K562 (cell line): ENCODE data around the gene PPP6R3. TPM values are rescaled to one million over a fixed set of nuclear protein-coding genes. Genes with fewer than 3 reads are reported as not detected.

ENCODE experiments used
- ZNF175 ChIP-seq: fragments of 200-800 bp; sonication (Bioruptor generic); IDR thresholded peaks from 2 replicates; pipeline ENCODE4 v1.6.1; 2016; ENCODE audit warnings: low read depth, mild to moderate bottlenecking, missing genetic modification characterization, missing compliant biosample characterization
- ZNF384 ChIP-seq: IDR thresholded peaks from 2 replicates; pipeline ENCODE4 v1.6.1; 2012; ENCODE audit warnings: low read depth, low read length, improper control_type of control experiment
- polyA plus RNA-seq, 8 experiments: library from polyadenylated mRNA; depleted of rRNA in 4 of 8; stranded (reverse) in 5 of 8; unstranded in 3 of 8; fragments of >200 nt; fragmentation: Nextera tagmentation in 2 of 8; fragmentation: Illumina TruSeq in 1 of 8; extraction: Ambion mirVana in 2 of 8; extraction: Trizol in 1 of 8; gene quantifications; 2 replicates each; pipeline versions ENCODE4 v1.2.1 to v1.2.3, GENCODE V29; 2011 to 2014; ENCODE audit warnings: inconsistent platforms in 1 of 8, missing spikeins in 1 of 8
- total RNA-seq, 7 experiments: library from RNA; depleted of rRNA in 6 of 7; stranded (reverse); fragments of >200 nt in 6 of 7; fragmentation: Illumina TruSeq in 2 of 7; extraction: Trizol in 2 of 7; gene quantifications; 2 replicates each; pipeline versions ENCODE4 v1.2.1 to v1.2.3, GENCODE V29; 2011 to 2021; ENCODE audit warnings: low replicate concordance in 1 of 7
- TF ChIP-seq, protein P1 (sequence below): sonication (generic); formaldehyde crosslinking; IDR thresholded peaks from 2 replicates; pipeline ENCODE4 v1.8.0; 2022; ENCODE audit warnings: mild to moderate bottlenecking, missing genetic modification reagents
- TF ChIP-seq, protein P2 (sequence below): fragments of 450-650 bp; formaldehyde crosslinking; IDR thresholded peaks from 2 replicates; pipeline ENCODE4 v1.4.0; 2022; ENCODE audit warnings: mild to moderate bottlenecking, moderate library complexity

The PPP6R3 gene
- total and polyA plus RNA-seq, 9 of the 15 experiments (the other 6 are each of a cell fraction or from before 2014, with no cell fraction given) = 20.3 to 117 (median 80.6) TPM

DNA sequence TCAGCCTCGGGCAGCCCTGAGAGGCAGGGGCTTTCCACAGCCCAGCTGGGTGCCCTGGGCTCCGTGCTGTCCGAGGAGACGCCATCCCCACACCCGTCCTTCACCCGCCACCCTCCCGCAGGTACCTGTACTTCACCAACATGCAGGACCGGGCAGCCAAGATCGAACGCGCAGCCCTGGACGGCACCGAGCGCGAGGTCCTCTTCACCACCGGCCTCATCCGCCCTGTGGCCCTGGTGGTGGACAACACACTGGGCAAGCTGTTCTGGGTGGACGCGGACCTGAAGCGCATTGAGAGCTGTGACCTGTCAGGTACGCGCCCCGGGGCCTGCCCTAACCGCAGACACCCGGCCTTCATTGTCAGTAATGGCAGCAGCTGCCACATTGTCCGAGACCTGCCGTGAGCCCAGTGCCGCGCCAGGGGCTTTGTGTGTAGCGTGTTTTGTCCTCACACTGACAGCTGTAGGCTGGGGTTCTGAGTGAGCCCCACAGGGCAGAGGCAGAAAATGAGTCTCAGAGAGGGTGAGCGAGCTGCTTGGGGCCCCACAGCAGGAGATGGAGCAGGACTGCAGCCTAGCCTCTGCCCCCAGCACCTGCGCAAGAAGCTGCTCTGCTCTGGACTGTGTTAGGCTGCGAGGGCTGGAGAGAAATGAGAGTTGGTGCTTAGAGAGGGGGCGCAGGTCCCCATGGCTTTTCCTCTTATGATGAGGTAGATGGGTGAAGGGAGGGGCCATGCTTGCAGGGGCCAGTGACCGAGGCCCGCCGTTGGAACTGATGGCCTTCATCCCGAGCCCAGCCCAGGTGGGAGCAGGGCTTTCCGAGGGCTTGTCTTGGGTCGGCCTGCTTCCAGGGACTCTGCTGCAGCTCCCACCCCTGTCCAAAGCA, 35.3 kb upstream of the PPP6R3 start (continued):
- TF ChIP-seq, protein P1, sequence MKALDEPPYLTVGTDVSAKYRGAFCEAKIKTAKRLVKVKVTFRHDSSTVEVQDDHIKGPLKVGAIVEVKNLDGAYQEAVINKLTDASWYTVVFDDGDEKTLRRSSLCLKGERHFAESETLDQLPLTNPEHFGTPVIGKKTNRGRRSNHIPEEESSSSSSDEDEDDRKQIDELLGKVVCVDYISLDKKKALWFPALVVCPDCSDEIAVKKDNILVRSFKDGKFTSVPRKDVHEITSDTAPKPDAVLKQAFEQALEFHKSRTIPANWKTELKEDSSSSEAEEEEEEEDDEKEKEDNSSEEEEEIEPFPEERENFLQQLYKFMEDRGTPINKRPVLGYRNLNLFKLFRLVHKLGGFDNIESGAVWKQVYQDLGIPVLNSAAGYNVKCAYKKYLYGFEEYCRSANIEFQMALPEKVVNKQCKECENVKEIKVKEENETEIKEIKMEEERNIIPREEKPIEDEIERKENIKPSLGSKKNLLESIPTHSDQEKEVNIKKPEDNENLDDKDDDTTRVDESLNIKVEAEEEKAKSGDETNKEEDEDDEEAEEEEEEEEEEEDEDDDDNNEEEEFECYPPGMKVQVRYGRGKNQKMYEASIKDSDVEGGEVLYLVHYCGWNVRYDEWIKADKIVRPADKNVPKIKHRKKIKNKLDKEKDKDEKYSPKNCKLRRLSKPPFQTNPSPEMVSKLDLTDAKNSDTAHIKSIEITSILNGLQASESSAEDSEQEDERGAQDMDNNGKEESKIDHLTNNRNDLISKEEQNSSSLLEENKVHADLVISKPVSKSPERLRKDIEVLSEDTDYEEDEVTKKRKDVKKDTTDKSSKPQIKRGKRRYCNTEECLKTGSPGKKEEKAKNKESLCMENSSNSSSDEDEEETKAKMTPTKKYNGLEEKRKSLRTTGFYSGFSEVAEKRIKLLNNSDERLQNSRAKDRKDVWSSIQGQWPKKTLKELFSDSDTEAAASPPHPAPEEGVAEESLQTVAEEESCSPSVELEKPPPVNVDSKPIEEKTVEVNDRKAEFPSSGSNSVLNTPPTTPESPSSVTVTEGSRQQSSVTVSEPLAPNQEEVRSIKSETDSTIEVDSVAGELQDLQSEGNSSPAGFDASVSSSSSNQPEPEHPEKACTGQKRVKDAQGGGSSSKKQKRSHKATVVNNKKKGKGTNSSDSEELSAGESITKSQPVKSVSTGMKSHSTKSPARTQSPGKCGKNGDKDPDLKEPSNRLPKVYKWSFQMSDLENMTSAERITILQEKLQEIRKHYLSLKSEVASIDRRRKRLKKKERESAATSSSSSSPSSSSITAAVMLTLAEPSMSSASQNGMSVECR (CRISPR knock-in tag) = no peak
- TF ChIP-seq ZNF175 (CRISPR knock-in tag) (no peak), ZNF384 (no peak)
- TF ChIP-seq, protein P2, sequence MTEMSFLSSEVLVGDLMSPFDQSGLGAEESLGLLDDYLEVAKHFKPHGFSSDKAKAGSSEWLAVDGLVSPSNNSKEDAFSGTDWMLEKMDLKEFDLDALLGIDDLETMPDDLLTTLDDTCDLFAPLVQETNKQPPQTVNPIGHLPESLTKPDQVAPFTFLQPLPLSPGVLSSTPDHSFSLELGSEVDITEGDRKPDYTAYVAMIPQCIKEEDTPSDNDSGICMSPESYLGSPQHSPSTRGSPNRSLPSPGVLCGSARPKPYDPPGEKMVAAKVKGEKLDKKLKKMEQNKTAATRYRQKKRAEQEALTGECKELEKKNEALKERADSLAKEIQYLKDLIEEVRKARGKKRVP = no peak
